ENCODE measurements around the gene MPO.

The MPO gene

GRCh38 chr17:58278661-58279015 lies 2.1 kb downstream of the MPO start:
- no peak for DNase-seq (ENCODE audit: low spot score)

- no peak for DNase-seq (ENCODE audit: low spot score)
Measured at GRCh38 chr17:58277802-58278595, 2.7 kb downstream of the MPO start.

GRCh38 chr17:58277107-58277801 lies 3.5 kb downstream of the MPO start:
- no peak for DNase-seq (ENCODE audit: low spot score)

- no peak for DNase-seq (ENCODE audit: low spot score)
Measured at GRCh38 chr17:58276423-58276822, 4.3 kb downstream of the MPO start.

DNA sequence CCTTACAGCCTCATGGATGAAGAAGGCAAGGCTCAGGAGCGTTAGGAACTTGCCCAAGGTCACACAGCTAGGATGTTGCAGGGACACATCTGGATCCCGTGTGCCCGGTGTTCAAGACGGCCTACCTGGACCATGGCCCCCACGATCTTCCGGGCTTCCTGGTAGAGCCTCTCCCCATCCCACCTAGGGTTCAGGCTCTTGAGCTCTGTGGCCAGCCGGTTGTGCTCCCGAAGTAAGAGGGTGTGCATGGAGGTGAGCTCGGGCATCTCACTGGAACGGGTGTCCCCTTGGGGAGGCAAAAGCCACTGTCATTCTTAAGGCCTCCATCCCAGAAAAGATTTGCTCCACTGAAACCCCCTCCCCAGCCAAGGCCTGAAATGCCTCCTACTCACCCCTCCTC lies 5.3 kb downstream of the MPO start:
- no peak for DNase-seq (ENCODE audit: low spot score)

- DNase-seq (ENCODE audit: low spot score) = no peak
Measured at GRCh38 chr17:58273453-58274104, 7.2 kb downstream of the MPO start.

DNA sequence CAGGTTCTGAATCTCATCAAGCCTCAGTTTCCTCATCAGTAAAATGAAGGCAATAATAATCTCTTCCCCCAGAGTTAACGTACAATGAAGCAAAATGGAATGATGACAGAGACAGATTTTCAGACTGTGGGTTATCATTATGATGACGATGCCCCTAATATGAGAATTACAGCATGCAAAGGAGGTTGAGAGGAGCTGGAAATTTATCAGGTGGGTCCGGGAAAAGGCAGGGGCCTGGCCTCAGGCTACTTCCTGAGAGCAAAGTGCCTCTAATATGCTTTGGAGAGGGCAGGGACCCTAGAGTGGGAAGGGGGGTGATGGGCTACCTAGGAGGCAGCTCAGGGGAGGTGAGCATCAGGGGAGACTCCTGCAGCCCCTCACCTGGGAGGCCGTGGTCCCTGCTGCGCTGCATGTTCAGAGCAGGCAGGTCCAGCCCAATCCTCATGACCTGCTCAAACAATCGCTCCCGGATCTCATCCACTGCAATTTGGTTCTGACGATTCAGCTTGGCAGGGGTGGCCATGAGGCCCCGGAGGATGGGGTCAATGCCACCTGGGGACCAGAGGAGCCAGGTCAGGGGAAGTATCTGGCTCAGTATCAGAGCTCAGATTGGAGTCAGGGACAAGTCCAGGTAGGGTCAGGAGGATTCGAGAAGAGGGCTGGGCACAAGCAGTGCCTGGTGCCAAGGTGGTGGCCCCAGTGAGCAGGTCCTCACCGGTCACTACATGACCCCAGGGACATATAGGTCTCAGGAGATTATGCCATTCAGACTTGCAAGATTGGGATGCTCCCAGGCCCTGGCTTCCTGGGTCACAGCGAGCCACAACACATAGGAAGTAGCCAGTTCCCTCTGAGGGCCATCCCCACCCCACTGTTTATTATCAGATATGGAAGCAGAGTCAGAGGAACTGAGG lies 8.1 kb downstream of the MPO start:
- DNase-seq (ENCODE audit: low spot score) = no peak

- DNase-seq (ENCODE audit: low spot score) = no peak
Measured at GRCh38 chr17:58271216-58271931, 9.4 kb downstream of the MPO start.

GRCh38 chr17:58270476-58271215 lies 10.1 kb downstream of the MPO start:
- DNase-seq (ENCODE audit: low spot score) = no peak

DNA sequence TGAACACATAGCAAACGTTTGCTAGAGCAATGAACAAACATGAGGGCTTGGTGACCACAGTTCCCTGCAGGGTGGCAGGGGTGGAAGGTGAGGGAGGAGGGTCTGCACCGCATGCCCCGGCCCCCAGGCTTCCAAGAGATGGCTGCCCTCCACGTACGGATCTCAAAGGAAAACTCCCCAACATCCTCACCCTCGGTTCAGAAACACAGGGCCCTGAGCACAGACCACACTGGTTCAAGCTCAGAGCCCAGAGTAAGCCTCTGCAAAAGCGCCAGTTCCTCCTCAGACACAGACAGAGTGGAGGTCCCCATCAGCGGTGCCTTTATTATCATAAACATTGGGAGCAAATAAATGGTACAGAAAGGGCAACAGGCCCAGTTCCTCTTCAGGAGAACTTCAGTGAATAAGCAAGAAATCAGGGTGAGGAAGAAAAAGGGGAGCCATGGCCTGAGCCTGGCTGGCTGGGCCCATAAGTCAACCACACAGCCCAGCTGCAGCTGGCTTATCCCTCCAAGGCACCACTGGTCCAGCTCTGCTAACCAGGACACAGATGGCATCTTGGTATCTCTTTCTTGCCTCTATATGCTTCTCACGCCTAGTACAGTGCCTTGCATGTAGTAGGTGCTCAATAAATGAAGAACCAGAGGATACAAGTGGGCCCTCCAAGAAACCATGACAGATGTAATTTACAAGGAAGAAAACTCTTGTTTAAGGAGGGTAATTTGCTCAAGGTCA lies 11.0 kb downstream of the MPO start:
- no peak for DNase-seq (ENCODE audit: low spot score)

DNA sequence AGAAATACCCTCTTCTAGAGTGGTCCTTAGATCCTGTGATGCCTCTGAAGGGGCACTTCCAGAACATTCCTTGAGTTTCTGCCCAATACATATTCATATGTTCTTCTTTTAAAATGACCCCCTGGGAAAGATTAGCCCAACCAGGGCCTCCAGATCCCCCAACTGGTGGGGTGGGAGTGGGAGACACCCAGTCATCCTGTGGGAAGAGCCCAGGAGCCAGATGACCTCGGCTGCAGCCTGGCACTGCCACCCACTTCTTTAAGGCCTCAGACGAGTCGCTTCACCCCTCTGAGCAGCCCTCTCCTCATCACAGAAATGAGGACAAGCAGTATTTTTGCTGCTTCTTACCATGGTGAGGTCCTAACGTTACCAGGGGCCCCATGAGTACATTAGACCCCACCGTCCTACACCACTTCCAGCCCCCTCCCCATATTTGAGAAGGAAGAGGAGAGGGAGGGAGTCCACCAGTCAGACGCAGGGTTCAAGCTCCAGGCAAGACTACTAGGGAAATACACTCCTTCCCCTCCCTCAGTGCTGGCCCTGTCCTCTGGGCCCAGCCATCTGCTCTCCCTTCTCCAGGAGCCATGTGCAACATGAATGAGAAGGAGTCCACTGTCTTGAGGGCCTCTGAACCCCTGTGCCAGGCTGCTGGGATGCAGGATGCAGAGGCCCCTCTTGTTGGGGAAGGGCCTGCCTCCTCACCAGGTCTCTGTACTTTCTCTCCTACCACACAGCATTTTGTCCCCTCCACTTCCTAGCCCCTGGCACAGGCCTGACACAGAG lies 11.8 kb downstream of the MPO start:
- no peak for DNase-seq (ENCODE audit: low spot score)

DNA sequence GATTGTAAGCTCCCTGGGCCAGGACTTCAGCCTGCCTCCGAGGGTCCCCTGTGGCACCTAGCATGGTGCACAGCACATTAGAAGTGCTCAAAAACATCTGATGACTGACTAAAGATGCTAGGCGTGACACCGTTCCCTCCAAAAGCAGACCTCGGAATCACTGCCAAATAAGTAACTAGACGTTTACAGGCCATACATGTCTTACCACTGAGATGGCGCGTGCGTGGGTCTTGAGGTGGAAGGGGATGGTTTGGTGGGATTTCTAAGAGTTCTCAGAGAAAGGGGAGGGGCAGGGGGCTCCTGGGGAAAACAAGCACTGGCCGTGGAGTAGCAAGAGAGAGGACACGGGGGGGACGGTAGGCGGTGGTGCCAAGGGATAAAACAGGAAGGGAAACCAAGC lies 12.4 kb downstream of the MPO start:
- DNase-seq (ENCODE audit: low spot score) = no peak

GRCh38 chr17:58267347-58268324 lies 13.1 kb downstream of the MPO start:
- DNase-seq (ENCODE audit: low spot score) = no peak

GRCh38 chr17:58265902-58266875 lies 14.5 kb downstream of the MPO start:
- no peak for DNase-seq (ENCODE audit: low spot score)

DNA sequence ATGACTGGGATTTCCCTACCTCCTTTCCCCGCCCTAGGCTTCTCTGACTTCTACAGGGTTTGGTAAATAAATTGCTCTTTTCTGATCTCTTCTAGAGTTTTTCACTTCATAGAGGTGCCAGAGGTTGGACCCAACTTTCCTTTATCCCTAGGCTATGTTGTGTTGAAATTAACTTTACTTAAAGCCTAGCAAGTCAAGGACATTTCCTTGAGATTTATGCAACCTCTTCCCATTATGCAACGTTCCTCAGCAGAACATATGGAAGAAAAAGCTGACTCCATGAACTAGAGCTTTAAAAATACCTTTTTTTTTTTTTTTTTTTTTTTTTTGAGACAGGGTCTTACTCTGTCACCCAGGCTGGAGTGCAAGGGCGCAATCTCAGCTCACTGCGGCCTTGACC lies 15.5 kb downstream of the MPO start:
- no peak for DNase-seq (ENCODE audit: low spot score)

- DNase-seq (ENCODE audit: low spot score) = no peak
Measured at GRCh38 chr17:58264407-58265103, 16.2 kb downstream of the MPO start.

All from hematopoietic multipotent progenitor cell treated with erythropoietin and hydrocortisone succinate and interleukin-3 and kit ligand, for 17 days (in vitro differentiated cells).